Kidney (tissue), 14 donors: ENCODE measurements around the gene KCNK13. TPM values are rescaled to one million over a fixed set of nuclear protein-coding genes. Genes with fewer than 3 reads are reported as not detected.

Experiments used
- DNase-seq, 5 donors: peaks; one replicate each; pipeline ENCODE4 v3.0.0-alpha.2; 2013 to 2020
- FAIRE-seq: peaks from 2 replicates; lab custom pipeline; 2012; peaks lifted over from hg19 to GRCh38; lab: Jason Lieb, UNC
- H3K27ac ChIP-seq, 2 donors: one replicate each; pipeline ENCODE4 v1.7.0; 2013; ENCODE audit warnings: low read depth in 2 of 2, low read length in 2 of 2, inconsistent platforms in 1 of 2
- H3K27me3 ChIP-seq: one replicate; pipeline ENCODE4 v1.7.1; 2013; ENCODE audit warnings: low read length, inconsistent platforms; ENCODE audit not compliant: control insufficient read depth, insufficient read depth
- H3K36me3 ChIP-seq, 3 donors: one replicate each; pipeline versions ENCODE4 v1.7.0 to v1.7.1; 2013; ENCODE audit warnings: low read length in 3 of 3, control low read depth in 1 of 3, inconsistent platforms in 1 of 3; ENCODE audit not compliant: insufficient read depth in 3 of 3, control insufficient read depth in 2 of 3
- H3K4me1 ChIP-seq, 3 donors: one replicate each; pipeline versions ENCODE4 v1.7.0 to v1.7.1; 2013; ENCODE audit warnings: low read length in 3 of 3, inconsistent platforms in 1 of 3, low read depth in 1 of 3; ENCODE audit not compliant: control insufficient read depth in 2 of 3, insufficient read depth in 2 of 3
- H3K4me3 ChIP-seq, 3 donors: one replicate each; pipeline versions ENCODE4 v1.7.0 to v1.8.1; 2013; ENCODE audit warnings: low read length in 3 of 3, control low read depth in 1 of 3, inconsistent platforms in 1 of 3
- H3K9ac ChIP-seq, 3 donors: one replicate each; pipeline versions ENCODE4 v1.7.0 to v1.7.1; 2013; ENCODE audit warnings: low read length in 3 of 3, control low read depth in 1 of 3, inconsistent platforms in 1 of 3
- H3K9me3 ChIP-seq, 3 donors: one replicate each; pipeline versions ENCODE4 v1.7.0 to v1.7.1; 2013; ENCODE audit warnings: low read length in 3 of 3, control low read depth in 1 of 3, inconsistent platforms in 1 of 3; ENCODE audit not compliant: control insufficient read depth in 2 of 3, insufficient read depth in 1 of 3
- intact Hi-C: fragments of 100-400 bp; cut with DNase I; formaldehyde crosslinking; loops from one replicate; pipeline ENCODE4 v1.11.1; 2022
- polyA plus RNA-seq: library from polyadenylated mRNA; stranded (reverse); fragments of 350-450 nt; fragmentation: Illumina TruSeq; extraction: RNeasy Lipid Tissue Mini Kit (QIAGEN cat#74804); gene quantifications from one replicate; pipeline ENCODE4 v1.2.3, GENCODE V29; 2014; ENCODE audit warnings: low read depth, low replicate concordance; ENCODE audit not compliant: insufficient read depth
- total RNA-seq: library from RNA; stranded (reverse); fragmentation: NEBNext Ultra II Directional; extraction: Animal tissue kit (Norgen Biotek cat#: 25700); gene quantifications from one replicate; pipeline ENCODE4 v1.2.1, GENCODE V29; 2021
- TF ChIP-seq, protein P1 (sequence below): IDR thresholded peaks from 3 replicates; pipeline ENCODE4 v1.5.1; 2012; ENCODE audit warnings: mild to moderate bottlenecking, moderate library complexity, borderline replicate concordance; ENCODE audit not compliant: insufficient read depth; ENCODE audit errors: extremely low read depth
- donor health status: control.
- donor health status: control.
- donor health status: control.
- donor health status: control.
- donor health status: control.
- donor health status: DM: yes; HTN: yes; CAD: no.
- donor health status: Normal renal cell carcinoma (clear cell type).

Gene KCNK13
- total and polyA plus RNA-seq, 2 donors from 2014 or later, result 1.4 to 6.3 TPM

DNA sequence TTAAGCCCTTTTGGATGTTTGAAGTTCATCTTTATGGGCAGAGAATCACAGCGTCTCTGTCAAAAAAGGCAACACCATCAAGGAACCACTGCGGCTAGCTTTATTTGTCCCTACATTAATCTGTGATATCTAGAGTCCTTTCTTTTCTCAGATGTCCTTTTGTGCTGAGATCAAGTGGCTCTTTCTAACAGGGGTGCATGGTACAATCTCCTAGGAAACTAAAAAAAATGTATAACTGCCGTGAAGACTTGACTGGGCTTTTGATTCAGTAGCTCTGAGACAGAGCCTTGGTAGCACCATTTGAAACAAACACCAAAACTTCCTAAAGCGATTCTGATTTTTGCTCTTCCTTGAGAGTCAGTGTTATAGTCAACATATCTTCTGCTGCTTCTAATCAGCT is 33.3 kb downstream of the KCNK13 start:
- Histone ChIP-seq H3K27ac (no peak overlapping the region), H3K9ac (no peak overlapping the region), H3K4me3 (no peak overlapping the region), H3K36me3 (no peaks in the 10 kb centered on the region), H3K27me3 (no peaks in the 10 kb centered on the region), H3K4me1 (no peaks in the 10 kb centered on the region), H3K9me3 (no peaks in the 10 kb centered on the region)
- FAIRE-seq (no peak), DNase-seq (no peak)
- TF ChIP-seq, protein P1, sequence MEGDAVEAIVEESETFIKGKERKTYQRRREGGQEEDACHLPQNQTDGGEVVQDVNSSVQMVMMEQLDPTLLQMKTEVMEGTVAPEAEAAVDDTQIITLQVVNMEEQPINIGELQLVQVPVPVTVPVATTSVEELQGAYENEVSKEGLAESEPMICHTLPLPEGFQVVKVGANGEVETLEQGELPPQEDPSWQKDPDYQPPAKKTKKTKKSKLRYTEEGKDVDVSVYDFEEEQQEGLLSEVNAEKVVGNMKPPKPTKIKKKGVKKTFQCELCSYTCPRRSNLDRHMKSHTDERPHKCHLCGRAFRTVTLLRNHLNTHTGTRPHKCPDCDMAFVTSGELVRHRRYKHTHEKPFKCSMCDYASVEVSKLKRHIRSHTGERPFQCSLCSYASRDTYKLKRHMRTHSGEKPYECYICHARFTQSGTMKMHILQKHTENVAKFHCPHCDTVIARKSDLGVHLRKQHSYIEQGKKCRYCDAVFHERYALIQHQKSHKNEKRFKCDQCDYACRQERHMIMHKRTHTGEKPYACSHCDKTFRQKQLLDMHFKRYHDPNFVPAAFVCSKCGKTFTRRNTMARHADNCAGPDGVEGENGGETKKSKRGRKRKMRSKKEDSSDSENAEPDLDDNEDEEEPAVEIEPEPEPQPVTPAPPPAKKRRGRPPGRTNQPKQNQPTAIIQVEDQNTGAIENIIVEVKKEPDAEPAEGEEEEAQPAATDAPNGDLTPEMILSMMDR, result no peak
- intact Hi-C loops, result no loop called here

DNA sequence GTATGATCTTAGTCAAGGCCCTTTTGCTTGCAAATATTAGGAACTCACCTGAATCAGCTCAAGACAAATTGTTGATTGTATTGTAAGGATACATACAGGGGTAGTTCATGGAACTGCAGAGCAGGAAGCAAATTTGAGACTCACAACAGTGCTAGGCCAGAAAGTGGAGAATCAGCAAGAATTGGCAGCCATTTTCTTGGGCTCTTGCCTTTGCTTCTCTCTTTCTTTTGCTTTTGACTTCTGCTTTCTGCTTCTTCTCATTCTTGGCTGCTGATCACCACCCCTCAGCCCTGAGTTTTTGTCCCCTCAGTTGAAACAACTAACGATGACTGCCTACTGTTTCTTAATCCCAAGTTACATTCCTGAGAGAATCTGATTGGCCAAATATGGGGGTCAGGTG is 34.8 kb downstream of the KCNK13 start:
- Histone ChIP-seq H3K27ac (no peak overlapping the region), H3K9me3 (no peaks in the 10 kb centered on the region), H3K27me3 (no peaks in the 10 kb centered on the region), H3K9ac (no peak overlapping the region), H3K4me1 (no peaks in the 10 kb centered on the region), H3K36me3 (no peaks in the 10 kb centered on the region), H3K4me3 (no peak overlapping the region)
- FAIRE-seq (no peak), DNase-seq (no peak)
- TF ChIP-seq, protein P1, result no peak
- intact Hi-C loops, result no loop called here

DNA sequence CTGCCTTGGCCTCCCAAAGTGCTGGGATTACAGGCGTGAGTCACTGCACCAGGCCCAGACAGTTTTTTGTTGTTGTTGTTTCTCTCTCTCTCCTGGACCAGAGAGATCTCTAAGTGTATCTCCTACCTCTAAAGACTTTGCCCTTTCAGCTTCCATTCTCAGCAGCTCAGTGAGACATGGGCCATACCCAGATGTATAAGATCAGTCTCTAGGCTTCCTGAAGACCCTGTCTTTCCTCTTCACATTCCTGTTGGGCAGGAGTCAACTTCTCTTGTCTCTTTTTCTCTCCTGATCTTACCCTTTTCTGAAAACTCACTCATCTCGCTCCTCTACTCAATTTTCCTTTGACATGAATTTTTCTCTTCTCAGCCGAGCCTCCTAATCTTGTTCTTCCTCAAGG is 42.0 kb downstream of the KCNK13 start:
- H3K27me3 ChIP-seq, result no peaks in the 10 kb centered on the region
- no peak for FAIRE-seq
- H3K4me3 ChIP-seq, result no peak overlapping the region
- DNase-seq, result no peak
- no peak overlapping the region for H3K27ac ChIP-seq
- no peaks in the 10 kb centered on the region for H3K36me3 ChIP-seq
- no peaks in the 10 kb centered on the region for H3K4me1 ChIP-seq
- H3K9me3 ChIP-seq, result no peaks in the 10 kb centered on the region
- TF ChIP-seq, protein P1, result no peak
- no peak overlapping the region for H3K9ac ChIP-seq
- intact Hi-C loops, result no loop called here

DNA sequence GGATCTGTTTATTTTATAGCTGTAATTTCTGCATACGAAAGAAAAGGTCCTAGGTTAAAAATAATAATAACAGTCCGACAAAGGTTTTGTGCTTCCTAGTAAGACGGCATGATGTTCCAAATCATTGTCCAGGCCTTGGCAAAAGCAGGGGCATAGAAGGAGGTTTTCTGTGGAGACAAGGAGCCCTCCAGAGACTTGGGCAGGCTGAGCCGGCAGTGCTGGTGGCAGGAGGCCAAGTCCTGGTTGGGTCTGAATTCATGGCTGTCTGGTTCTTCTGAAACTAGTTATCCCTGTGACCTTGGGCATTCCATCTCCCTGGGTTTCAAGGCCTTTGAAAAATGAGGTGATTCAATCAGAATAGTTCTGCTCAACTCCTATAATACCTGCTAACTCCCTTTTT is 44.0 kb downstream of the KCNK13 start:
- DNase-seq (no peak), FAIRE-seq (no peak)
- intact Hi-C loops, result no loop called here
- no peak overlapping the region for H3K9ac ChIP-seq
- no peaks in the 10 kb centered on the region for H3K27me3 ChIP-seq
- H3K36me3 ChIP-seq, result no peaks in the 10 kb centered on the region
- H3K4me3 ChIP-seq, result no peak overlapping the region
- H3K9me3 ChIP-seq, result no peaks in the 10 kb centered on the region
- H3K27ac ChIP-seq, result no peak overlapping the region
- TF ChIP-seq, protein P1, result no peak
- no peaks in the 10 kb centered on the region for H3K4me1 ChIP-seq
